ENCODE measurements around the gene NACAD.

GRCh38 chr7:45075355-45075644, 13.5 kb downstream of the NACAD start:
- TF ChIP-seq, protein P1, sequence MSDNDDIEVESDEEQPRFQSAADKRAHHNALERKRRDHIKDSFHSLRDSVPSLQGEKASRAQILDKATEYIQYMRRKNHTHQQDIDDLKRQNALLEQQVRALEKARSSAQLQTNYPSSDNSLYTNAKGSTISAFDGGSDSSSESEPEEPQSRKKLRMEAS (IDR thresholded peaks at IDR 0.05; ENCODE audit: low read depth, low read length): no peak
- TF ChIP-seq POLR2A (IDR thresholded peaks at IDR 0.05; ENCODE audit: extremely low read depth, insufficient read length): no peak
- TF ChIP-seq CTCF (IDR thresholded peaks at IDR 0.05; ENCODE audit: low read depth, low read length): no peak

Data from NB4 (cell line).